ENCODE measurements around the gene TMEM235.

The TMEM235 gene

DNA sequence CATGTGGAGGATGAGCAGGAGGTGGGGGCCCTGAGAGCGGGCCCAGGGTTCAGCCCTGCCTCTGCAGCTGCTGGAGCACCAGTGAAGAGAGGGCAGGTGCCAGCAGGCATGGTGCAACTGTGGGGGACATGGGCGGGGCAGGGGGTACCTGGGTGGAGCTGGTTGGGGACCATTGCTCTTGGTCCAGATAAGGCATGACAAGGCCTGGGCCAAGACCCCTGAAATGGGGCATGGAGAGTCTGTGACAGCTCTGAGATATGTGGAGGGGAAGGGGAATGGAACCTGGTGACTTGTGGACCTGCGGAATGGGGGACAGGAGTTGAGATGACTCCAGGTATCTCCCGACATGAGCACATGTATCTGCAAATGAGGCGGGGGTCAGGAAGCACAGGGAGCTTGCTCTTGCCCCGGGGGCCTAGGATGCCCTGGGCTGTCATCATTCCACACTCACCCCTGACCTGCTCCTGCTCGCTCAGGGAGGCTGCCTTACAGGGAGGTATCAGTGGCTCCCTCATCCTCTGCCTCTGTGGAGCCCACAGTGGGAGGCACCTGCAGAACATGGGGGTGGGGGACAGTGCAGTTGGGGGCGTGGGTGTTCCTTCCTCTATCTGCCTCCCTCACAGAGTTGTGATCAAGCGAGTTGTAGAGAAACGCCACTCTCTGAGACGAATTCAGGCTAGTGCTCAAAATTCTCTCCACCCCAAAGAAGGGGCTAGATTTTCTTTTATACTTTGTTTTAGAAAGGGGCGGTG, 40.2 kb downstream of the TMEM235 start:
- no peaks in the 10 kb centered on the region for H3K36me3 ChIP-seq
- peaks cover 9 to 14% of the 10 kb centered on the region in 2 experiments for H3K4me1 ChIP-seq (ENCODE audit: control insufficient read depth in 1 of 2, insufficient read depth in 1 of 2, low read depth in 1 of 2, low read length in 1 of 2)
- peaks cover 29% of the 10 kb centered on the region for H3K27me3 ChIP-seq
- H3K9me3 ChIP-seq, result no peaks in the 10 kb centered on the region
- TF ChIP-seq, protein P1, sequence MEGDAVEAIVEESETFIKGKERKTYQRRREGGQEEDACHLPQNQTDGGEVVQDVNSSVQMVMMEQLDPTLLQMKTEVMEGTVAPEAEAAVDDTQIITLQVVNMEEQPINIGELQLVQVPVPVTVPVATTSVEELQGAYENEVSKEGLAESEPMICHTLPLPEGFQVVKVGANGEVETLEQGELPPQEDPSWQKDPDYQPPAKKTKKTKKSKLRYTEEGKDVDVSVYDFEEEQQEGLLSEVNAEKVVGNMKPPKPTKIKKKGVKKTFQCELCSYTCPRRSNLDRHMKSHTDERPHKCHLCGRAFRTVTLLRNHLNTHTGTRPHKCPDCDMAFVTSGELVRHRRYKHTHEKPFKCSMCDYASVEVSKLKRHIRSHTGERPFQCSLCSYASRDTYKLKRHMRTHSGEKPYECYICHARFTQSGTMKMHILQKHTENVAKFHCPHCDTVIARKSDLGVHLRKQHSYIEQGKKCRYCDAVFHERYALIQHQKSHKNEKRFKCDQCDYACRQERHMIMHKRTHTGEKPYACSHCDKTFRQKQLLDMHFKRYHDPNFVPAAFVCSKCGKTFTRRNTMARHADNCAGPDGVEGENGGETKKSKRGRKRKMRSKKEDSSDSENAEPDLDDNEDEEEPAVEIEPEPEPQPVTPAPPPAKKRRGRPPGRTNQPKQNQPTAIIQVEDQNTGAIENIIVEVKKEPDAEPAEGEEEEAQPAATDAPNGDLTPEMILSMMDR (IDR thresholded peaks at IDR 0.05), result no peak
- H3K4me3 ChIP-seq (ENCODE audit: low read depth in 1 of 2, low read length in 1 of 2), result no peak overlapping the region
- no peak overlapping the region for H3K27ac ChIP-seq

DNA sequence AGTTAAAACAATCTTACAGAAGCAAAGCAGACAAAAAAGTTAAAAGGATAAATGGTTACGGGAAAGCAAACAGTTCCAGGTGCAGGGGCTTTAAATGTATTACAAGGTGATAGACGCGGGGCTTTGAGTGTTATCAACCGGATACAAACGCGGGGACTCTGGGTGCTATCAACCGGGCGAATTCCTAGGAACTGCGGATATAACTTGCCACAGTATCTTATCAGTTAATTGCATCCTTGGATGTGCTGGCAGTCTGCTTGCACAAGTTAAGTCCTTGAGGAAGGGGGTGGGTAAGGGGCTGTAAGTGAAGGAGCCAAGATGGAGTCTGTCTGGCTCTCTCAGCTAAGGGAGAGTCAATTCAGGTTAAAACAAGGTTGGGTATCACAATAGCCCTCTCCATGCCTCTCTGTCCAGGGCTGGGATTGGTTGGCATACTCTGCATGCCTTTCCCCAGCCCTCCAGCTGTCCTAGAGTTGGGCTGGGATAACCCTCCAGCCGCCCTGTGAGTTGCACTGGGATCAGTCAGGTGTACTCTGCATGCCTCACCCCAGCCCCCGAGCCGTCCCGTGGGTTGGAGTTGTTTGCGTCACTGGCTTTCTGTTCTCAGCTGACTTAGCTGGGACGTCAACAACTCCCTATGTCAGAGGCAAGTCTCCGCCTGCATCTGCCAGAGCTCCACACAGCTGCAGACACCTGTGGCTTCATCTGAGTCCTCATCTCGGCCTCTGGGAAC, 40.9 kb downstream of the TMEM235 start:
- peaks cover 29% of the 10 kb centered on the region for H3K27me3 ChIP-seq
- H3K36me3 ChIP-seq, result no peaks in the 10 kb centered on the region
- H3K9me3 ChIP-seq, result no peaks in the 10 kb centered on the region
- H3K4me3 ChIP-seq (ENCODE audit: low read depth in 1 of 2, low read length in 1 of 2), result peak overlapping the region; percentile 35 to 60
- H3K27ac ChIP-seq, result peak overlapping the region; percentile 41
- TF ChIP-seq, protein P1 (IDR thresholded peaks at IDR 0.05), result no peak
- peaks cover 9 to 14% of the 10 kb centered on the region in 2 experiments for H3K4me1 ChIP-seq (ENCODE audit: control insufficient read depth in 1 of 2, insufficient read depth in 1 of 2, low read depth in 1 of 2, low read length in 1 of 2)

DNA sequence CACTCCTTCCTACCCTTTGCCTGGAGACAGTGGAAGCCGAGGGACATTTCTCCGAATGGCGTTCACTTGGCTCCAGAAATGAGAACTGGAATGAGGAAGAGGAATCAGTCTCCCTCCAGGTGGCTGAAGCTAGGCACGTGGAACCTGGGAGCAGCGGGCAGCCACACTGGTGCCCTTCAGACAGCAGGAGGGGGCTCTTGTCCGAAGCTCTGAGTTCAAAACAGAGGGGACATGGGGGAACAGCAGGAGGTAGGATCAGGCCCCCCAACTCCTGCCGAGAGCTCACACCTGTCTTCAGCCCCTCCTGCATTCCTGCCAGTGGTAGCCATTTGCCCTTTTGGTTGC, 41.5 kb downstream of the TMEM235 start:
- Histone ChIP-seq H3K27ac (peak overlapping the region; percentile 41), H3K4me3 (ENCODE audit: low read depth in 1 of 2, low read length in 1 of 2) (peak overlapping the region; percentile 35 to 60)

DNA sequence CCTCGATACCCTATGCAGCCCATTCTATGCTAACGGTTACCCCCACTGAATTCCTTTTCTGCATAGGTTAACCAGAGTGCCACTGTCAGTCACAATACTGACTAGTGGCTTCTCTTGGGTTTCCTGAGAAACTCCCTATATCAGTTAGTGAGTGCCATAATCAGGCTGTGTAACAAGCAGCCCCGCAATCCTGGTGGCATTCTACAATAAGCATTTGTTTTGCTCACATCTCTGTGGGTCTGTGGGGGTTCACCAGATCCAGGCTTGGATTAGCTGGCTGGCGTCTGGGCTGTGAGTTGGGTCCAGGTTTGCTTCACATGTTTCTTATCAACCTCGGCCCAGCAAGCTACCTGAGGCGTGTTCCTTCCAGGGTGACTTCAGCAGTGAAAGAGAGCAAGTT, 42.4 kb downstream of the TMEM235 start:
- Histone ChIP-seq H3K27ac (no peak overlapping the region), H3K4me1 (ENCODE audit: control insufficient read depth in 1 of 2, insufficient read depth in 1 of 2, low read depth in 1 of 2, low read length in 1 of 2) (peaks cover 9 to 14% of the 10 kb centered on the region in 2 experiments), H3K4me3 (ENCODE audit: low read depth in 1 of 2, low read length in 1 of 2) (no peak overlapping the region), H3K27me3 (peaks cover 29% of the 10 kb centered on the region), H3K36me3 (no peaks in the 10 kb centered on the region), H3K9me3 (no peaks in the 10 kb centered on the region)
- TF ChIP-seq, protein P1 (IDR thresholded peaks at IDR 0.05), result no peak

More for the DNA sequence above, 41.5 kb downstream of the TMEM235 start:
- TF ChIP-seq, protein P1 (IDR thresholded peaks at IDR 0.05), result no peak
- Histone ChIP-seq H3K36me3 (no peaks in the 10 kb centered on the region), H3K4me1 (ENCODE audit: control insufficient read depth in 1 of 2, insufficient read depth in 1 of 2, low read depth in 1 of 2, low read length in 1 of 2) (peaks cover 9 to 14% of the 10 kb centered on the region in 2 experiments), H3K9me3 (no peaks in the 10 kb centered on the region), H3K27me3 (peaks cover 29% of the 10 kb centered on the region)

DNA sequence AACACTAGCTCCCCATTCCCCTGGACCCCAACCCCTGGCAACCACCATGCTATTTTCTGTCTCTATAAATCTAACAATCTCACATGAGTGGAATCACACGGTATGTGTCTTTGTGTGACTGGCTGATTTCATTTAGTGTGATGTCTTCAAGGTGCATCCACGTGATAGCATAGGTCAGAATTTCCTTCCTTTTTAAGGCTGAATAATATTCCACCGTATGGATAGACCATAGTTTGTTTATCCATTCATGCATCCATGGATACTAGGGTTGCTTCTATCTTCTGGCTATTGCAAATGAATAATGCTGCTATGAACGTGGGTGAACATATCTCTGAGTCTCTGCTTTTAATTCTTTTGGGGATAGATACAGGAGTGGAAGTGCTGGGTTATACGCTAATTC, 43.9 kb downstream of the TMEM235 start:
- no peaks in the 10 kb centered on the region for H3K36me3 ChIP-seq
- H3K4me3 ChIP-seq (ENCODE audit: low read depth in 1 of 2, low read length in 1 of 2), result no peak overlapping the region
- no peak overlapping the region for H3K27ac ChIP-seq
- no peaks in the 10 kb centered on the region for H3K9me3 ChIP-seq
- TF ChIP-seq, protein P1 (IDR thresholded peaks at IDR 0.05), result no peak
- H3K4me1 ChIP-seq (ENCODE audit: control insufficient read depth in 1 of 2, insufficient read depth in 1 of 2, low read depth in 1 of 2, low read length in 1 of 2), result peaks cover 9 to 14% of the 10 kb centered on the region in 2 experiments
- peaks cover 29% of the 10 kb centered on the region for H3K27me3 ChIP-seq
